RWPE1 (cell line): ENCODE results near the gene LMNTD1.

Experiments used
- CTCF ChIA-PET: fragments of 350-600 bp; sonication (Branson Sonifier 250); formaldehyde crosslinking; extraction: SDS; loops from one replicate; lab custom pipeline; 2021; lab: Yijun Ruan, JAX
- POLR2A ChIA-PET: fragments of 400-600 bp; formaldehyde crosslinking; extraction: SDS; loops from one replicate; lab custom pipeline; 2020; ENCODE audit warnings: antibody characterized with exemption; ENCODE audit not compliant: low non-redundant PET; lab: Yijun Ruan, JAX
- DNase-seq: peaks from one replicate; pipeline ENCODE4 v3.0.0; 2012; ENCODE audit warnings: low spot score
- H3K27ac ChIP-seq: fragments of 450-650 bp; 2 replicates; pipeline ENCODE4 v1.5.1; 2017
- CTCF ChIP-seq: fragments of 450-650 bp; conservative IDR thresholded peaks from 2 replicates; pipeline ENCODE4 v1.5.1; 2017; ENCODE audit warnings: low read depth, mild to moderate bottlenecking

LMNTD1 gene

GRCh38 chr12:25458047-25458552, 95.0 kb downstream of the LMNTD1 start:
- no peak for TF ChIP-seq CTCF
- ChIA-PET POLR2A (no interaction called here), CTCF (interaction anchor here (0.5 to 2.2 kb wide), 2 partner anchors 22 to 453 kb away, joined by 5 to 12 read pairs; no protein-coding TSS in a partner anchor)
- H3K27ac ChIP-seq = no peak overlapping the region
- peak; percentile 91 for DNase-seq

- DNase-seq = no peak
- ChIA-PET POLR2A (no interaction called here), CTCF (interaction anchor here (0.6 kb wide), 1 partner anchor 22 kb away, joined by 3 read pairs; no protein-coding TSS in a partner anchor)
- H3K27ac ChIP-seq = no peak overlapping the region
- TF ChIP-seq CTCF = no peak
Observed at GRCh38 chr12:25456474-25456873, 96.6 kb downstream of the LMNTD1 start.

GRCh38 chr12:25455696-25456095, 97.4 kb downstream of the LMNTD1 start:
- no peak overlapping the region for H3K27ac ChIP-seq
- no peak for DNase-seq
- no peak for TF ChIP-seq CTCF
- ChIA-PET CTCF (no interaction called here), POLR2A (no interaction called here)

- H3K27ac ChIP-seq = no peak overlapping the region
- POLR2A ChIA-PET = no interaction called here
- CTCF ChIA-PET = no interaction called here
- DNase-seq = no peak
- no peak for TF ChIP-seq CTCF
Observed at GRCh38 chr12:25449007-25449406, 104.1 kb downstream of the LMNTD1 start.

- CTCF ChIA-PET = no interaction called here
- TF ChIP-seq CTCF = no peak
- DNase-seq = no peak
- no peak overlapping the region for H3K27ac ChIP-seq
- POLR2A ChIA-PET = no interaction called here
Observed at GRCh38 chr12:25447046-25447445, 106.0 kb downstream of the LMNTD1 start.

- CTCF ChIA-PET = interaction anchor here (0.6 kb wide), 3 partner anchors 12 to 582 kb away, joined by 3 to 6 read pairs (median 3); no protein-coding TSS in a partner anchor
- no peak for TF ChIP-seq CTCF
- no peak overlapping the region for H3K27ac ChIP-seq
- POLR2A ChIA-PET = no interaction called here
- DNase-seq = no peak
Observed at GRCh38 chr12:25438638-25439037, 114.4 kb downstream of the LMNTD1 start.
